ENCODE results near the gene BACE2. TPM values are rescaled to one million over a fixed set of nuclear protein-coding genes. Genes with fewer than 3 reads are reported as not detected.

BACE2 gene
- total and polyA plus RNA-seq, 12 donors, result 4.5 to 36.5 (median 15.1) TPM

GRCh38 chr21:41137889-41138288, 30.1 kb upstream of the BACE2 start:
- no peak for ATAC-seq
- peaks cover 0 to 27% (median 0%) of the 10 kb centered on the region in 7 donors for H3K27me3 ChIP-seq
- 89 to 92% methylated on average over 6 of the region's 6 CpGs for WGBS, 2 donors

DNA sequence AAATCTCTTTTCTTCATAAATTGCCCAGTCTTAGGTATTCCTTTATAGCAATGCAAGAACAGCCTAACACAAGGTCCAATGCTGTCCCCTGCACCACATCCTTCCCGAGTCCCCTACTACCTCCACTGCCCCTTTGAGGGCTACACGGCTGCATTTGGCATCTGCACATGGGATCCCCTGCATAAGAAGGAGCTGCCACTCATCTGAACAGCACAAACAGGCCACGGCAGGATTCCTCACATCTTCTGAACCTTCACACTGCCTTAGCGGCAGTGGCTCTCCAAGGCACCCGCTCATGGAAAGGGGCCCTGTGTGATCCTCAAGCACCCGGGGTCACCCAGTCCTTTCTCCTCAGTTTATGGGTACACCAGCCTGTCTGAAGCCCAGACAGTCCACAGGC, 29.2 kb upstream of the BACE2 start:
- Histone ChIP-seq H3K9me3 (no peaks in the 10 kb centered on the region), H3K4me1 (peaks cover 0 to 19% (median 8%) of the 10 kb centered on the region in 9 donors), H3K27ac (no peak overlapping the region), H3K27me3 (peaks cover 0 to 27% (median 0%) of the 10 kb centered on the region in 7 donors), H3K36me3 (no peaks in the 10 kb centered on the region), H3K4me3 (no peak overlapping the region)
- 92 to 95% methylated on average over 6 of the region's 6 CpGs for WGBS, 2 donors
- intact Hi-C loops (cut with DNase I), result no loop called here
- TF ChIP-seq, protein P1, sequence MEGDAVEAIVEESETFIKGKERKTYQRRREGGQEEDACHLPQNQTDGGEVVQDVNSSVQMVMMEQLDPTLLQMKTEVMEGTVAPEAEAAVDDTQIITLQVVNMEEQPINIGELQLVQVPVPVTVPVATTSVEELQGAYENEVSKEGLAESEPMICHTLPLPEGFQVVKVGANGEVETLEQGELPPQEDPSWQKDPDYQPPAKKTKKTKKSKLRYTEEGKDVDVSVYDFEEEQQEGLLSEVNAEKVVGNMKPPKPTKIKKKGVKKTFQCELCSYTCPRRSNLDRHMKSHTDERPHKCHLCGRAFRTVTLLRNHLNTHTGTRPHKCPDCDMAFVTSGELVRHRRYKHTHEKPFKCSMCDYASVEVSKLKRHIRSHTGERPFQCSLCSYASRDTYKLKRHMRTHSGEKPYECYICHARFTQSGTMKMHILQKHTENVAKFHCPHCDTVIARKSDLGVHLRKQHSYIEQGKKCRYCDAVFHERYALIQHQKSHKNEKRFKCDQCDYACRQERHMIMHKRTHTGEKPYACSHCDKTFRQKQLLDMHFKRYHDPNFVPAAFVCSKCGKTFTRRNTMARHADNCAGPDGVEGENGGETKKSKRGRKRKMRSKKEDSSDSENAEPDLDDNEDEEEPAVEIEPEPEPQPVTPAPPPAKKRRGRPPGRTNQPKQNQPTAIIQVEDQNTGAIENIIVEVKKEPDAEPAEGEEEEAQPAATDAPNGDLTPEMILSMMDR (IDR thresholded peaks at IDR 0.05), result no peak
- ATAC-seq, result no peak
- DNase-seq, result no peak

More at GRCh38 chr21:41137889-41138288, 30.1 kb upstream of the BACE2 start:
- TF ChIP-seq, protein P1 (IDR thresholded peaks at IDR 0.05), result no peak
- no peaks in the 10 kb centered on the region for H3K36me3 ChIP-seq
- no peak overlapping the region for H3K4me3 ChIP-seq
- peaks cover 0 to 19% (median 8%) of the 10 kb centered on the region in 9 donors for H3K4me1 ChIP-seq
- no peak overlapping the region for H3K27ac ChIP-seq
- no peaks in the 10 kb centered on the region for H3K9me3 ChIP-seq
- no peak for DNase-seq
- intact Hi-C loops (cut with DNase I), result no loop called here

DNA sequence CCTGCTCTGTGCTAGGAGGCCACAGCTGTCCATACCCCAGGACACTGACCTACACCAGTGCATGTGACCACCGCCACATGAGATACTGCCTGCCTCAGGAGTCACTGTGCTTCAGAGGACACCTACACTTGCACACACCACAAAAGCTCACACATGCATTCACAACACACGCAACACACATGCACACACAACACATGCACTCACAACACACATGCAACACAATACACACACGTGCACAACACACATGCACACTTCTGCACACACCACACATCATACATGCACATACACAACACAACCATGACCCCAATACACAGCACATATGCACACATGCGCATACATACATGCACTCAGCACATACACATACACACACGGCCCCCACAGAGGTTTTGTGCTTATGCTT, 28.7 kb upstream of the BACE2 start:
- Histone ChIP-seq H3K9me3 (no peaks in the 10 kb centered on the region), H3K27ac (no peak overlapping the region), H3K4me1 (peaks cover 0 to 19% (median 8%) of the 10 kb centered on the region in 9 donors), H3K4me3 (no peak overlapping the region), H3K36me3 (no peaks in the 10 kb centered on the region), H3K27me3 (peaks cover 0 to 30% (median 0%) of the 10 kb centered on the region in 7 donors)
- TF ChIP-seq, protein P1 (IDR thresholded peaks at IDR 0.05), result no peak
- 86% methylated on average over 5 of the region's 5 CpGs for WGBS, 2 donors
- DNase-seq (no peak), ATAC-seq (no peak)
- intact Hi-C loops (cut with DNase I), result no loop called here

GRCh38 chr21:41139951-41140350, 28.0 kb upstream of the BACE2 start:
- DNase-seq (no peak), ATAC-seq (no peak)
- Histone ChIP-seq H3K4me3 (no peak overlapping the region), H3K27ac (no peak overlapping the region), H3K27me3 (peaks cover 0 to 31% (median 0%) of the 10 kb centered on the region in 7 donors), H3K4me1 (peaks cover 0 to 19% (median 8%) of the 10 kb centered on the region in 9 donors), H3K9me3 (no peaks in the 10 kb centered on the region), H3K36me3 (no peaks in the 10 kb centered on the region)
- 96 to 97% methylated on average over 12 of the region's 12 CpGs for WGBS, 2 donors
- intact Hi-C loops (cut with DNase I), result no loop called here
- TF ChIP-seq, protein P1 (IDR thresholded peaks at IDR 0.05), result no peak

All from heart right ventricle (tissue), 16 donors.